K562 (cell line): ENCODE measurements around the gene RHOBTB3. TPM values are rescaled to one million over a fixed set of nuclear protein-coding genes. Genes with fewer than 3 reads are reported as not detected.

ENCODE experiments used
- ATAC-seq: fragments of 200-7000 bp; cut with Tn5 transposase; 3 replicates; pipeline ENCODE4 v1.9.1; 2020; ENCODE audit warnings: moderate library complexity
- BruUV-seq: library from RNA; stranded (reverse); fragments of 400-500 nt; replicated peaks from 2 replicates; lab custom pipeline; 2021; lab: Mats Ljungman, UMichigan
- CTCF ChIA-PET: fragments of 300-600 bp; formaldehyde crosslinking; extraction: SDS; loops from one replicate; lab custom pipeline; 2021; ENCODE audit warnings: low intra/inter-chr PET ratio; lab: Yijun Ruan, JAX
- POLR2A ChIA-PET: fragments of 300-600, 350-650 bp; sonication (Branson Sonifier 250); formaldehyde crosslinking; extraction: SDS; loops from one replicate; lab custom pipeline; 2021; ENCODE audit warnings: antibody characterized with exemption, inconsistent platforms; lab: Yijun Ruan, JAX
- DNase-seq, 4 experiments: peaks; one replicate each; pipeline versions ENCODE4 v3.0.0 to v3.0.0-alpha.2; 2011 to 2018; ENCODE audit warnings: low spot score in 3 of 4, mixed read lengths in 3 of 4; ENCODE audit errors: extremely low read depth in 1 of 4
- FAIRE-seq: peaks from 2 replicates; lab custom pipeline; 2011; peaks lifted over from hg19 to GRCh38; lab: Jason Lieb, UNC
- H2AFZ ChIP-seq: 2 replicates; pipeline ENCODE4 v1.6.0; 2011; ENCODE audit warnings: low read depth, low read length, control low read depth, inconsistent platforms
- H3K27ac ChIP-seq: fragments of 200-600 bp; 3 replicates; pipeline ENCODE4 v1.8.0; 2011; ENCODE audit warnings: low read depth, mild to moderate bottlenecking, control low read depth, inconsistent platforms, low read length, moderate library complexity, mixed read lengths; ENCODE audit errors: extremely low read depth
- H3K27me3 ChIP-seq, 2 experiments: fragments of 300-600 bp in 1 of 2; 2 replicates in 1 of 2; 3 replicates in 1 of 2; pipeline versions ENCODE4 v1.6.0 to v1.8.0; 2011; ENCODE audit warnings: inconsistent platforms in 2 of 2, low read length in 2 of 2, mild to moderate bottlenecking in 1 of 2, mixed read lengths in 1 of 2, moderate library complexity in 1 of 2; ENCODE audit not compliant: control insufficient read depth in 2 of 2, insufficient read depth in 2 of 2
- H3K36me3 ChIP-seq: fragments of 300-600 bp; 3 replicates; pipeline ENCODE4 v1.8.0; 2011; ENCODE audit warnings: mild to moderate bottlenecking, low read length, inconsistent platforms; ENCODE audit not compliant: control insufficient read depth, insufficient read depth
- H3K4me1 ChIP-seq, 2 experiments: fragments of 200-600 bp in 1 of 2; replicated peaks in 1 of 2; 2 replicates in 1 of 2; 3 replicates in 1 of 2; pipeline versions ENCODE4 v1.5.1 to v1.8.0; 2011; ENCODE audit warnings: inconsistent platforms in 2 of 2, low read length in 2 of 2, mild to moderate bottlenecking in 1 of 2, mixed read lengths in 1 of 2, moderate library complexity in 1 of 2; ENCODE audit not compliant: control insufficient read depth in 2 of 2, insufficient read depth in 2 of 2
- H3K4me2 ChIP-seq: 2 replicates; pipeline ENCODE4 v1.6.1; 2011; ENCODE audit warnings: low read length, control low read depth, inconsistent platforms, mixed read lengths; ENCODE audit not compliant: insufficient read depth
- H3K4me3 ChIP-seq: fragments of 200-600 bp; sonication (generic), shearing (Covaris generic); 2 replicates; pipeline ENCODE4 v1.5.1; 2016; ENCODE audit warnings: control low read depth, inconsistent platforms
- H3K79me2 ChIP-seq: fragments of 200-600 bp; 3 replicates; pipeline ENCODE4 v1.8.0; 2011; ENCODE audit warnings: low read length, inconsistent platforms; ENCODE audit not compliant: control insufficient read depth, insufficient read depth
- H3K9ac ChIP-seq, 2 experiments: 2 replicates each; pipeline versions ENCODE4 v1.6.0 to v1.6.1; 2011; ENCODE audit warnings: low read depth in 2 of 2, low read length in 2 of 2, control low read depth in 1 of 2, inconsistent platforms in 1 of 2, mild to moderate bottlenecking in 1 of 2, mixed read lengths in 1 of 2; ENCODE audit not compliant: insufficient read depth in 1 of 2
- H3K9me1 ChIP-seq: one replicate; pipeline ENCODE4 v1.6.0; 2011; ENCODE audit warnings: inconsistent platforms, mild to moderate bottlenecking, low read length, moderate library complexity; ENCODE audit not compliant: control insufficient read depth, insufficient read depth
- H3K9me3 ChIP-seq: replicated peaks from 2 replicates; pipeline ENCODE4 v1.5.1; 2011; ENCODE audit warnings: low read depth, low read length, inconsistent platforms; ENCODE audit not compliant: control insufficient read depth, insufficient read depth
- H4K20me1 ChIP-seq: replicated peaks from 2 replicates; pipeline ENCODE4 v1.6.1; 2011; ENCODE audit warnings: low read length, inconsistent platforms, mixed read lengths; ENCODE audit not compliant: control insufficient read depth, insufficient read depth
- CHD4 ChIP-seq: fragments of 200-600 bp; sonication (generic); IDR thresholded peaks from 3 replicates; pipeline ENCODE4 v1.6.1; 2012; ENCODE audit warnings: low read depth, mild to moderate bottlenecking, mixed read lengths, low read length, inconsistent platforms; ENCODE audit not compliant: insufficient read depth, insufficient replicate concordance, poor library complexity, severe bottlenecking
- DIDO1 ChIP-seq: fragments of 450-650 bp; IDR thresholded peaks from 2 replicates; pipeline ENCODE4 v1.6.1; 2016; ENCODE audit warnings: low read depth, missing biosample characterization, missing genetic modification characterization
- MLLT1 ChIP-seq, 2 experiments: fragments of 450-650 bp; IDR thresholded peaks; 2 replicates each; pipeline ENCODE4 v1.6.1; 2016
- SMARCA4 ChIP-seq: fragments of 450-650 bp; IDR thresholded peaks from 2 replicates; pipeline ENCODE4 v1.6.1; 2016
- STAG1 ChIP-seq: sonication (generic); formaldehyde crosslinking; IDR thresholded peaks from 2 replicates; pipeline ENCODE4 v1.5.0; 2020; ENCODE audit warnings: missing genetic modification reagents, borderline replicate concordance
- TAF15 ChIP-seq: fragments of 200-400 bp; formaldehyde crosslinking; IDR thresholded peaks from 2 replicates; pipeline ENCODE4 v1.6.1; 2017; ENCODE audit warnings: mild to moderate bottlenecking, low read depth, low read length, moderate library complexity
- ZBTB40 ChIP-seq, 2 experiments: fragments of 450-650 bp in 1 of 2; sonication (generic) in 1 of 2; formaldehyde crosslinking in 1 of 2; IDR thresholded peaks; 2 replicates each; pipeline versions ENCODE4 v1.7.1 to v1.9.0; 2016 to 2022; ENCODE audit warnings: inconsistent platforms in 1 of 2, mild to moderate bottlenecking in 1 of 2, missing genetic modification reagents in 1 of 2
- ZNF134 ChIP-seq: fragments of 250-450 bp; sonication (Bioruptor Pico); conservative IDR thresholded peaks from 2 replicates; pipeline ENCODE4 v1.4.0; 2020
- WGBS: fragments of 100-300 bp; shearing (Covaris generic); methylation state at CpG from one replicate; pipeline ENCODE4 v1.1.6; 2016; ENCODE audit warnings: low coverage, mixed read lengths; ENCODE audit not compliant: insufficient coverage; ENCODE audit errors: missing lambda C conversion rate; 5-methylcytosine and 5-hydroxymethylcytosine counted together
- in situ Hi-C: fragments of 300-500 bp; cut with MboI; formaldehyde crosslinking; loops from 4 replicates; pipeline ENCODE4 v1.15.0; 2018; ENCODE audit warnings: inconsistent platforms, mixed read lengths
- intact Hi-C: fragments of 100-400 bp; cut with micrococcal nuclease; formaldehyde crosslinking; loops from 2 replicates; pipeline ENCODE4 v1.14.2; 2022
- polyA plus RNA-seq, 8 experiments: library from polyadenylated mRNA; depleted of rRNA in 4 of 8; stranded (reverse) in 5 of 8; unstranded in 3 of 8; fragments of >200 nt; fragmentation: Nextera tagmentation in 2 of 8; fragmentation: Illumina TruSeq in 1 of 8; extraction: Ambion mirVana in 2 of 8; extraction: Trizol in 1 of 8; gene quantifications; 2 replicates each; pipeline versions ENCODE4 v1.2.1 to v1.2.3, GENCODE V29; 2011 to 2014; ENCODE audit warnings: inconsistent platforms in 1 of 8, missing spikeins in 1 of 8
- total RNA-seq, 7 experiments: library from RNA; depleted of rRNA in 6 of 7; stranded (reverse); fragments of >200 nt in 6 of 7; fragmentation: Illumina TruSeq in 2 of 7; extraction: Trizol in 2 of 7; gene quantifications; 2 replicates each; pipeline versions ENCODE4 v1.2.1 to v1.2.3, GENCODE V29; 2011 to 2021; ENCODE audit warnings: low replicate concordance in 1 of 7

The RHOBTB3 gene
- total and polyA plus RNA-seq, 9 of the 15 experiments (the other 6 are each of a cell fraction or from before 2014, with no cell fraction given) = 39.7 to 143 (median 115) TPM

GRCh38 chr5:95817430-95817829 is 86.3 kb downstream of the RHOBTB3 start (continued):
- TF ChIP-seq ZNF134 (no peak), TAF15 (no peak), STAG1 (CRISPR knock-in tag) (no peak), MLLT1 (IDR thresholded peaks at IDR 0.05) (no peak), DIDO1 (tag) (no peak), CHD4 (no peak)

- Histone ChIP-seq H3K4me1 (peaks cover 12 to 13% of the 10 kb centered on the region in 2 experiments; a peak in 4 of 5 replicates), H3K4me2 (no peak overlapping the region), H4K20me1 (no peaks in the 10 kb centered on the region), H3K4me3 (no peak overlapping the region), H2AFZ (no peak overlapping the region), H3K79me2 (no peaks in the 10 kb centered on the region), H3K9ac (no peak overlapping the region; a peak in 1 of 4 replicates), H3K36me3 (no peaks in the 10 kb centered on the region), H3K27me3 (no peaks in the 10 kb centered on the region), H3K9me3 (no peaks in the 10 kb centered on the region), H3K27ac (no peak overlapping the region), H3K9me1 (no peaks in the 10 kb centered on the region)
- ChIA-PET CTCF (no interaction called here), POLR2A (no interaction called here)
- FAIRE-seq = no peak
- intact Hi-C loops = no loop called here
- DNase-seq = no peak
- in situ Hi-C loops = no loop called here
- ATAC-seq = no peak
- BruUV-seq = no TSS peak
- peak; percentile 73; the same call in 1 of the 2 replicates for TF ChIP-seq ZBTB40 (IDR thresholded peaks at IDR 0.05)
- no peak for TF ChIP-seq ZBTB40 (CRISPR knock-in tag; IDR thresholded peaks at IDR 0.05)
- TF ChIP-seq SMARCA4 = no peak
- WGBS = 40% methylated on average over 13 of the region's 14 CpGs
Observed at GRCh38 chr5:95818181-95819147, 87.3 kb downstream of the RHOBTB3 start.
